EL (cell line): ENCODE data around the gene SPACDR.

Source experiments
- DNase-seq: peaks from one replicate; pipeline ENCODE4 v3.0.0-alpha.2; 2016

Gene SPACDR

DNA sequence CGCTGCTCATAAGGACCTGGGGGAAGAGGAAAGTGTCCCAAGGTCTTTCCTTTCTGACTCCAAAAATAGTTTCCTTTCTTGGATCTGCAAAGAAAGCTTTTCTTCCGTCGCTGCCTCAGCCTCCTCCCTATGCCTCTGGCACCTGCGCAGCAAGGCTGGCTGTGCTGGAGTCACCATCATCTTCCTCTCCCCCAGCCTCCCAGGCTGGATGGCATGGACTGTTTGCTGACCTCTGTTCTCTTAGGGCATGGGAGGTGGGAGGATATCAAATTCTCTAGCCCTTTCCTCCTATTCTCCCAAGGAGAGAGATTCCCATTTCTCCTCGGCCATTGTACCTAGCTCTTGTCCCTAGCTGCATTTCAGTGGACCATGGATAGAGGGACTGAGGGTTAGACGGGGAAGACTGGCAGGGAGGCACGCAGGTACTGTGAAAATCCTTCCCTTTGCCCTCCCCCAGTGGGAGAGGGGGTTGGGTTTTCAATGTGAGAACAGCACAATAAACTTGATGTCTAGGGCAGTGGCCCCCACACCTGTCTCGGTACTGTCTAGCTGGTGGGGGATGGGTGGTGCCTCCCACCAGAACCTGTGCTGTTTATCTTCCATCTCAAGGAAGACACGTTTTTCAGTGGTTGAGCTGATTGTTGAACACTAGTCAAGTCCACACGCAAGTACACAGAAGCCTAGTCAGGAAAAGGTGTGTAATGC lies 30.3 kb downstream of the SPACDR start:
- DNase-seq, result no peak

DNA sequence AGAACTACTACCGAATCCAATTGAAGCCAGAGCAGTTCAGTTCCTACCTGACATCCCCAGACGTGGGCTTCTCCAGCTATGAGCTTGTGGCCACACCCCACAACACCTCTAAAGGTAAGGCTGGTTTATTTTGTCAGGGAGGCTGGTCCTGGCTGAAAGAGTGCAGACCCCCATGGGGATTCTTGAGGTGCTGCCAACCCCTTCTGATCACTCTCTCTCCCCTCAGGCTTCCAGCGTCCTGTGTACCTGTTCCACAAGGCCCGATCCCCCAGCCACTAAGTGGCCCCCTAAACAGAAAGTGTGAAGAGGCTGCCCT lies 30.8 kb downstream of the SPACDR start:
- no peak for DNase-seq

DNA sequence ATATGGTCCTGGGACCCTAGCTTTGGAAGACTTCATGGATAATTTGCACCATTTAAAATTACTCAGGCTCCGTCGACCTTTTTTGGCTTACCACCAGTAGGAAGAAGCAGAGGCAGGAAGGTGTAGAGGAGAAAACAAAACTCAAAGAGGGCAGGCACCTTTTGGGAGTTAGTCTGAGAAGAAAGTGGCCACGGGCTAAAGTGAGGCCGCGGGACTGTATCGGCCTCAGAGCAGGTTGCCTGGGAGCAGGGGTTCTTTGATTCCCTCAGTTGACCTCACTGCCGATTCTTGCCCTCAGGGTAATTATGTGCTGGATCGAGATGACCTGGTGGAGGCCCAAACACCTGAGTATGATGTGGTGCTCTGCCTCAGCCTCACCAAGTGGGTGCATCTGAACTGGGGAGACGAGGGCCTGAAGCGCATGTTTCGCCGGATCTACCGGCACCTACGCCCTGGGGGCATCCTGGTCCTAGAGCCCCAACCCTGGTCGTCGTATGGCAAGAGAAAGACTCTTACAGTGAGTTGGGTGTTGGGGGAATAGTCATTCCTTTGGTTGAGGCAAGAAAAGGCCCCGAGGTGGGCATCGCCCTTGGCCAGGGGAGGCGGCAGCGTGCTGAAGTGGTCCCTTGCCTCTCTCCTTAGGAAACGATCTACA lies 31.3 kb downstream of the SPACDR start:
- no peak for DNase-seq

DNA sequence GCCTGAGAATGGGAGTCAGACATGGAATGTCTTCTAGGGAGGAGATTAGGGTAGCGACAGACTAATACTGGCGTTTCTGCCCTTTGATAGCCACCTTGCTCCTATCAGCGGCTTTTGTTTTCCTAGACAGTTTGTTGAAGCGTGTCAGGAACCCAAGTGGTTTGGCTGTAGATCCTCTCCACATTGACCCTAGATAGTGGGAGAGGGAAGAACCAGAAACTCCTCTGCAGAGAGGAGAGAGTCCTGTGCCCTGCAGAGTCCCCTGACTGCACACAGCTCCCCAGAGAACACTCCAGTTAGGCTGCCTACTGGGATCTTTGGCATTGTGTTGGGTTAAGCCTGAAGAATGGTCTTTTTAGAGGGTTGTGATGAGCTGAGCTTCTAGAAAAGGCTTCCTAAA lies 32.0 kb downstream of the SPACDR start:
- no peak for DNase-seq

DNA sequence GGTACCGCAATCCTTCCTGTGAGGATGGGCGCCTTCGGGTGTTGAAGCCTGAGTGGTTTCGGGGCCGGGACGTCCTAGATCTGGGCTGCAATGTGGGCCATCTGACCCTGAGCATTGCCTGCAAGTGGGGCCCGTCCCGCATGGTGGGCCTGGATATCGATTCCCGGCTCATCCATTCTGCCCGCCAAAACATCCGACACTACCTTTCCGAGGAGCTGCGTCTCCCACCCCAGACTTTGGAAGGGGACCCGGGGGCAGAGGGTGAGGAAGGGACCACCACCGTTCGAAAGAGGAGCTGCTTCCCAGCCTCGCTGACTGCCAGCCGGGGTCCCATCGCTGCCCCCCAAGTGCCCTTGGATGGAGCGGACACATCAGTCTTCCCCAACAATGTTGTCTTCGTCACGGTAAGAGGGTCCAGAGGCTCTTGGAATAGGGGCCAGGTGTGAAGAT lies 32.7 kb downstream of the SPACDR start:
- no peak for DNase-seq

DNA sequence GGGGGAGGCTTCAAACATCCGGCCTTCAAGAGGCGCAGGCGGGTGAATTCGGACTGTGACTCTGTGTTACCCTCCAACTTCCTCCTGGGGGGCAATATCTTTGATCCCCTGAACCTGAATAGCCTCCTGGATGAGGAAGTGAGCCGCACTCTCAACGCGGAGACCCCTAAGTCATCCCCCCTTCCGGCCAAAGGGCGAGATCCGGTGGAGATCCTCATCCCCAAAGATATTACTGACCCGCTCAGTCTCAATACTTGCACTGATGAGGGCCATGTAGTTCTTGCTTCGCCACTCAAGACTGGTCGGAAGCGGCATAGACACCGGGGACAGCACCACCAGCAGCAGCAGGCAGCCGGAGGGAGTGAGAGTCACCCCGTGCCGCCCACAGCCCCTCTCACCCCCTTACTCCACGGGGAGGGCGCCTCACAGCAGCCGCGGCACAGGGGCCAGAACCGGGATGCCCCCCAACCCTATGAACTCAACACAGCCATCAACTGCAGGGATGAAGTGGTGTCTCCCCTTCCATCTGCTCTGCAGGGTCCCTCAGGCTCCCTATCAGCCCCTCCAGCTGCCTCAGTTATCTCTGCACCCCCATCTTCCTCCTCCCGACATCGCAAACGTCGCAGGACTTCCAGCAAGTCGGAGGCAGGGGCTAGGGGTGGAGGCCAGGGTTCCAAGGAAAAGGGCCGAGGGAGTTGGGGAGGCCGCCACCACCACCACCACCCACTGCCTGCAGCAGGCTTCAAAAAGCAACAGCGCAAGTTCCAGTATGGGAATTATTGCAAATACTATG lies 33.4 kb downstream of the SPACDR start:
- peak; percentile 33 for DNase-seq

DNA sequence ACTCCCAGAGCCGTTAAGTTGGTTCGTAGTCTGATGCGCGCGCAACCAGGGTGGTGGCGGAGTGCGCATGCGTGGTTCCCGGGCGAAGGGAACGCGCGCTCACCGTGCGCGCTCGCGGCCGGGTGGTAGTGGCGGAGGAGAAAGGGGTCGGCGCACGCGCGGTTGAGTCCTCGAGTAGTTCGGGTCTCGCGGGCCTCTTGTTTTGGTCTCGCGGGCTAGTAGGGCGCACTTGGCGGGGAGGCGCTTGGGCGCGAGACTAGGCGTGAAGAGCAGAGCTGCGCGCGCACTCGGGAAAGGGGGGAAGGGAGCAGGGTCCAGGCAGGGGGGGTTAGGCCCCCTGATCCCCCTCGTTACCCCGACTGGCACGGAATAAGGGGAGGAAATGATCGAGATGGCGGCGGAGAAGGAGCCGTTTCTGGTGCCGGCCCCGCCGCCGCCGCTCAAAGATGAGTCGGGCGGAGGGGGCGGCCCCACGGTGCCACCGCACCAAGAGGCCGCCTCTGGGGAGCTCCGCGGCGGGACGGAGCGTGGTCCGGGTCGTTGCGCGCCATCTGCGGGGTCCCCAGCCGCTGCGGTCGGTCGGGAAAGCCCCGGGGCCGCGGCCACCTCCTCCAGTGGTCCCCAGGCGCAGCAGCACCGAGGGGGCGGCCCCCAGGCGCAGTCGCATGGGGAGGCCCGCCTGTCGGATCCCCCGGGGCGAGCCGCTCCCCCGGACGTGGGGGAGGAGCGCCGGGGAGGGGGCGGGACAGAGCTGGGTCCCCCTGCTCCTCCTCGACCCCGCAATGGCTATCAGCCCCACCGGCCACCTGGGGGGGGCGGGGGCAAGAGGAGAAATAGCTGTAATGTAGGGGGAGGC lies 34.2 kb downstream of the SPACDR start, which contains the start of gene MEPCE:
Gene MEPCE, plus strand, starts transcription at position 195 of the 856 bp plus-strand sequence. Its CDS starts 188 bp downstream, at position 383.
- DNase-seq, result peak; percentile 95

DNA sequence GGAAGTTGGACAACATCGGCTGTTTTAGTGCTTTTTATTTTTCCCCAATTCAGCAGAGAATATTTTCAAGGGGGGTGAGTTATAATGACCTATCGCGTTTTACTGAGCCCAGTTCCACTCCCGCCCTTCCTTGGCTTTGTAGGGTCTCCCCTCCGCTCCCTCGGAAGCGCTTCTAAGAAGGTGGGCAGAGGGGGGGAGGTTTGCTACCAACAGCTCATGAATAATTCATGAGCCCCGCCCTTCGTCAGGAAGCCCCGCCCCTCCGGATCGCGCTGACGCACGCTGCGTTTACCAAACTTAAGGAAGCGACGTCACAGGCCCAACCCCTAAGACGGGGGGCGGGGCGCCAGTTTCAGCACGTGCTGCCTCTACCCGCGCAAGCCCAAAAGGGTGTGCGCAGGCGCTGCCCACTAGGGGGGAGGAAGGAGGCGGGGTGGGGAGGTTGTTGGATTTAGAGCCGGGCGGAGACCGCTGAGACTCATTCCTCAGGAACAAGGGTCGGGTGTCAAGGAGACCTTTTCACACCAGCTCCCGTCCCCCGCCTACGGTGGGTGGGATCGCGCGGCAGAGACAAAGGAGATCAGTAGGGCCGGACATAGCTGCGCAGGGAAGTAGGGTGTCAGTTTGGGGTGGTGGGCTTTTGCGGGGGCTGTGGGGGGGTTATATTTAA lies 35.0 kb downstream of the SPACDR start:
- DNase-seq, result peak; percentile 100

DNA sequence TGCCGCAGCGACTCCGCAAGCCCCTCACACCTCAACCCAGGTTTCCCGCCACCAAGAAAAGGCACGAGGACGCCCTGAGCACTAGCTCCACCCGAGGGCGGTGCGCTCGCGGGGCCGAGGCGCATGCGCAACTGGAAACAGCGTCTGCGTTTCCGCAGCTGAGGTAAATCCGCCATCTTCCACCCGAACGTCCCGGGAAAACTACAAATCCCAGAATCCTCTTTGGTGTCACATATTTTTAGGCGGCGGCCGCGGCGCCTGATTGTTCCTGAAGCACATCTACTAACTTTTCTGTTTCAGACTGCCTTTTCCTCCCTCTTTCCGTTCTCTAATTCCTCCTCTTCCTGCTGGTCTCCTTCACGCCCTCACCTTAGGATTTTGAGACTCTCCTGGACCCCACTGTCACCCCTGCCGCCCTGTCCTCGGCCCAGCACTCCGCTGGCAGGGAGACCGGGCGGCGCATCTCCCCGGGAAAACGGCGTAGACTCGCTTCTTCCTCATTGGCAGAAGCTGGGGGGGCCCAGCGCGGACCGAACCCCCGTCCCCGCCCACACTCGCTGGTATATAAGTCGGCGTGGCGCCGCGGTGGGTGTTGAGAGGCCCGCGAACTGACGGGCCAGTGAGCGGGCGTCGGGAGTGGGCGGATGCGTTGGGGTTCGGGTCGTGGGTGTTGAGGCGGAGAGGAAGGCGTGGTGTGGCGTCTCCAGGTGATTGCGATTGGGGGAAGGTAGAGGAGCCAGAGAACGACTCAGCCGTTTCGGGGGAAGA lies 35.7 kb downstream of the SPACDR start, which contains the start of gene ZCWPW1:
Gene ZCWPW1, minus strand, starts transcription at position 505 of the 768 bp plus-strand sequence. CDS start 8,054 bp downstream, outside the sequence.
- DNase-seq, result peak; percentile 97

DNA sequence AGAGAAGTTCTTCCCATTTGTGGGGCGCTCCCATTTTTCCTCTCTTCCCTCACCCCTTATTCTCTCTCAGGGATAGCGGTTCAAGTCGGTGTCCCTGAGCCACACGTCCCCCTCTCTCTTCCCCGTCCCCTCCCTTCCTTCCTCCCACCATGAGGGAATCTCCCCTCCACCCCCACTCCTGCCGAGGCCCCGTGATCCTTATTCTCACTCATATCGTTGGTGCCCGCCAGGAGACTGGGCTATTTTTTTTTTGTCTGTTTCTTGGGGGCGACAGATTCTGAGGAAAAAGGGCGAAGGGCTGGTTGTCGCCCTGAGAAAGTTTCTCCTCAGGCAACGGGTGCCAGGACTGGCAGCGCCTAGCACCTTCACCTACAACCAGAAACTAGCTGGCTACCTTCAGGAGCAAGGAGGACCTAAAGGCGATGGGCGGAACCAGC lies 36.3 kb downstream of the SPACDR start:
- DNase-seq, result no peak

DNA sequence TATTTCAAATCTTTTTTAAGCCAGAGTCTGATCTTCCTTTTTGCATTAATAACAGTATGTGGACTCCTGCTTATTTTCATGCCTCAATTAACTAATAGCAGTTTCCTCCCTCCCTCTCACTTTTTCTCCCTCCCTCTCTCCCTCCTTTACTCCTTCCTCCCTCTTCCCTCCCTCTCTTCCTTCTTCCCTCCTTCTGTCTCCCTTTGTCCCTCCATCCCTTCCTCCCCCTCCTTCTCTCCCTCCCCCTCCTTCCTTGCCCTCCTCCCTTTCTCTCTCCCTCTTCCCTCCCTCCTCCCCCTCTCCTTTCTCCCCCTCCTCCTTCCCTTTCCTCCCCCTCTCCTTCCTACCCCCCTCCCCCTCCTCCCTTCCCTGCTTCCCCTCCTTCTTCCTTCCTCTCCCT lies 37.5 kb downstream of the SPACDR start:
- no peak for DNase-seq

DNA sequence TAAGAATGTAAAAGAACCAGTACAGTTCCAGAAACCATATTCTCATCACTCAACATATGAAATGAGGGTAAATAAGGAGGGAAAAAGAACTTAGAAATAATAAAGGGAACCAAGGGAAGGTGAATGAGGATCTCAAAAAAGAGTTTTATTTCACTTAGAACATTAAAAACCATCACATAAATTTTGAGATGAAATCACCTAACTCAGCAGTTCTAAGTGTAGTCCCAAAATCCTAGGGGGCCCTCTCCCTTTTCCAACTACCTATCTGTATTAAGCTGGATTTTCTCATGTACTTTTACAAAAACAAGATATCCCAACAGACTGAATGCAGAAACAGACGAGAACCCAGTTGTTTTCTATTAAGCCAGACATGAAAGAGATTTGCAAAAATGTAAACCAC lies 38.7 kb downstream of the SPACDR start:
- DNase-seq, result no peak

DNA sequence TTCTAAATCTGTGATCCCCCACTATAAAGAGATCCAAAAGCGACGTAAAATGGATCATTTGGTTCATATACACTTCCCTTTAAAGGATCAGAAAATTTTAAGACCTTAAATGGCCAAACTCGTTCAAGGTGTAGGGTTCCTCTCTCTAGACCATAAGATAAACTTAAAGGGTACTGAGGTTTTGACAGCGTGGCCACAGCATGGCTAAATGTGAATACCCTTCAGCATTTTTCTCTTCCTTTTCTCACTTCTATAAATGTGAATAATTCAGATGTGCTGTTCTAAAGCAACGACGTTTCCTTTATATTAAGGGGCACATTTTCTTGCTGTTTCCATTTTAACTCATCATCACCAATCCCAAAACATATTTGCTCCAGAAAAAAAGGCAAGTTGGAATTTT lies 40.7 kb downstream of the SPACDR start:
- no peak for DNase-seq

DNA sequence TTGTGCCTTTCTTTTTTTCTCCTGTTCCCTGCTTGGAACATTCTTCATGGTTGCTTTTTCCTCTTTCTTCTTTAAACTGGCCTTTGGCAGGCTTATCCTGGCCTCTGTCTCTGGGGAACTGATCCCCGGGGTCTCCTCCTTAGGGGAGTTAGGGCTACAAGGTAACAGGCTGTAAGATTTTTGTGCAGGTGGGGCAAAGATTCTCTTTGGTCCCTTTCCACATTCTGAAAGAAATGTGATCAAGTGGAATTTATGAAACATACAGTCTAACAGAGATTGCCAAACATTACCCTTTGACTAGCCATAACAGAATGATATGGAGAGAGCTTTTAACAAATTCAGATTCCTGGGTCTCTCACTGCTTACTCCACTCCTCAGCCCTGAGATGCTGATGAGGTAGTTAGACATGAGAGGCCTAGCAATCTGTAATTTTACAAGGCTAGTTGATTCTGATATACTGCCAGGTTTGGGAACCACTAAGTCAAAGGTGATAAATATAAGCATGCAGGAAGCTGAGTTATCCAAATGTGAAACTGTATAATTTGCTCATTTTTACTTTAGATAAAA lies 44.3 kb downstream of the SPACDR start:
- no peak for DNase-seq

DNA sequence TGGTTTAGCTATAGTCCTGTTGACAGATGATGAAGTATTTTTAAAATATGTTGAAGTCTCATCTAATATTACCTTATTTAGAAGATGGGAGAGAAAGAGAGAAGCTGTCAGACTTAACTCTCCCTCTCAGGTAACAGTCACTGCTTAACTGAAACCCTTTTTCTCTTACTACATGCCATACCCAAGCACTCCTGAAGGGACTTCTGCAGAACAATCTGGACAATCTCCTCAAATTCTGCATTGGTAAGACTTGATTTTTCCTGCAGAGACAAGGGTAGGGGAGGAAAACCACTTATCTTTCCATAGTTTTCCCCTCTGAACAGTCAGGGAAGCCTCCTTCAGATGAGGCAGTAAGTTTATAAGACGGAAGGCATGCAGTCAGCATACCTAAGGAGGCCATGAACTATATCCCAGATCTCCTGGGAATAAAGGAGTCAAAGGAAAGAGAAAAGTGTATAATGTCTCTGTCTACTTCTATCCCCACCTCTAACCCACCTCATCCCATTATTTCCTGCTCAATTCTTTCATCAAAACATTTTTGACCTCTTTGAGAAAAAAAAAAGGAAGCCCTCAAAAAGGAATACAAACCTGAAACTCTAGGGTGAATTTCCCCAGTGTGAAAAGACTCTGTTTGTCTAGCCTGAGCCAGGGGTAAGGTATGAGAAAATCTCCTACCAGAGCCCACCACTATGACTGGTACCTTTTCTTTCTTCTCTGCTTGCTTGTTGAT lies 45.0 kb downstream of the SPACDR start:
- no peak for DNase-seq

DNA sequence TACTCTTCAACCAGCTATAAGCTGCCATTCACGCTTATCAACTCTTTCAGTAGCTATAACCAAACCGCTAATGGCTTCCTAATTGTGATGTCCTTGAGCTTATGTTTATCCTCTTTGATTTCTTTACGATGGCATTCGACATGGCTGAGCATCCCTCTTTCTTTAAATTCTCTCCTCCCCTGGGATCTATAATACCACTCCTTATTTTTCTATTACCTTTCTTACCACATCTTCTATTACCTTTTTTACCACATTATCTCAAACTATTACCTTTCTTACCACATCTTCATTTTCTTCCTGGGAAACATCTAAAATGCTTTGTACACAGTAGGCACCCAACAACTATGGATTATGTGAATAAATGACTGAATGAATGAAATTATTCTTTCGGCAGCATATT lies 48.6 kb downstream of the SPACDR start:
- DNase-seq, result no peak

DNA sequence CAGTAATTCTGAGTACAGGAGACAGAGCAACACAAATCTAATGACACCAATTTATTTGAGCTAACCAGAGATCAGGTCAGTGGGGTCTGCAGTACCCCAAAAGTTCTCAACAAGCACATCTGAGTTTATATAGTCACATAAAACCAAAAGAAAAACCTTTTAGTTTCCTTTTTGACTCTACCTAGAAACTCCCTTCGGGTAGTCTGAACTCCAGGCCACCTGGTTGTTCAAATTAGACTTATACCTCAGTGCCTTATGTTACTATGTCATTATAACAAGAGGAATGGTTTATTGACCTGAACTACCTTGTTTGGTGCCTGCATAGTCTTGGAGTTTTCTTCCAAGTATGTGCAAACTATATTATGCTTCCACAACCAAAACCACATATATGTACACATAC lies 50.2 kb downstream of the SPACDR start:
- DNase-seq, result no peak

DNA sequence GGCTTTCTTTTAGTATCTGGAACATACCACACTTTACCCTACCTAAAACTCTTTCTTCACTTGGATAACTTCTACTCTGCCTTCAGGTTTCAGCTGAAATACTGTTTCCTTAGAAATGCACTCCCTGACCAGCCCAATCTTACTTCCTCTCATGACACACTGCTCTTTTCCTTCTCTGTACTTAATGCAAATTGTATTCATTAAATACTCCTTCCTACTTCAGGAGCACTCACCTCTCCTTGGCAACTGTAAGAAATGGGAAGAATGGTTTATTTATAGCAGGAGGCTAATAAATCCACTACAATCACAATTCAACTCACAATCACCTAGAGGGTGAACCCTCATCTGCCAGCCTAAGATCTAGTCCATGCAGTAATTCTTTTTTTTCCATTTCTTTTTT lies 50.7 kb downstream of the SPACDR start:
- no peak for DNase-seq

DNA sequence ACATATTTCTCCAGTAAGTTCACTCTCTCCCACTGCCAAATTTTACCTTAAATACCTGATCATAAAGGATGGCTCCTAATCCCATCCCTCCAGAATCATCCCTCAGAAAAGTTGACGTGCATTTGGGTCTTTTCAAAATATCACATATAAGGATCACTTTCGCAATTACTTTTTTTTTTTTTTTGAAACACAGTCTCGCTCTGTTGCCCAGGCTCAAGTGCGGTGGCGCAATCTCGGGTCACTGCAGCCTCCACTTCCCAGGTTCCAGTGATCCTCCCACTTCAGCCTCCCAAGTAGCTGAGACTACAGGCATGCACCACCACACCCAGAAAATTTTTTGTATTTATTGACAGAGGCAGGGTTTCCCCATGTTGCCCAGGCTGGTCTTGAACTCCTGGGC lies 53.0 kb downstream of the SPACDR start:
- DNase-seq, result no peak
